GM23338 (cell line): Measurements from ENCODE around the gene TMCC1. TPM values are rescaled to one million over a fixed set of nuclear protein-coding genes. Genes with fewer than 3 reads are reported as not detected.

Experiments used
- ATAC-seq: fragments of 200-7000 bp; cut with Tn5 transposase; 3 replicates; pipeline ENCODE4 v1.9.1; 2020
- DNase-seq: peaks from one replicate; pipeline ENCODE4 v3.0.0-alpha.2; 2015; ENCODE audit warnings: low spot score
- H2AFZ ChIP-seq: fragments of 200-600 bp; sonication (generic); 2 replicates; pipeline ENCODE4 v1.8.0; 2016; ENCODE audit warnings: antibody characterized with exemption, mild to moderate bottlenecking, moderate library complexity
- H3F3A ChIP-seq: fragments of 200-600 bp; sonication (generic); replicated peaks from 2 replicates; pipeline ENCODE4 v1.8.0; 2017; ENCODE audit warnings: antibody characterized with exemption, mixed run types, low read depth
- H3K27ac ChIP-seq: fragments of 200-600 bp; sonication (generic); 2 replicates; pipeline ENCODE4 v1.6.1; 2016; ENCODE audit warnings: low read depth
- H3K27me3 ChIP-seq: fragments of 200-600 bp; sonication (generic); 2 replicates; pipeline ENCODE4 v1.8.0; 2016; ENCODE audit warnings: mild to moderate bottlenecking, mixed run types, moderate library complexity; ENCODE audit not compliant: insufficient read depth
- H3K36me3 ChIP-seq: fragments of 200-600 bp; sonication (generic); 2 replicates; pipeline ENCODE4 v1.8.0; 2016; ENCODE audit warnings: mild to moderate bottlenecking; ENCODE audit not compliant: insufficient read depth
- H3K4me1 ChIP-seq: fragments of 200-600 bp; sonication (generic); 2 replicates; pipeline ENCODE4 v1.8.0; 2016; ENCODE audit warnings: mild to moderate bottlenecking, moderate library complexity; ENCODE audit not compliant: insufficient read depth
- H3K4me2 ChIP-seq: fragments of 200-600 bp; sonication (generic); 2 replicates; pipeline ENCODE4 v1.7.1; 2017; ENCODE audit warnings: mixed run types
- H3K4me3 ChIP-seq: fragments of 200-600 bp; sonication (generic); 2 replicates; pipeline ENCODE4 v1.6.1; 2016; ENCODE audit warnings: mixed run types
- H3K79me2 ChIP-seq: fragments of 200-600 bp; sonication (generic); replicated peaks from 2 replicates; pipeline ENCODE4 v1.8.0; 2017; ENCODE audit warnings: mild to moderate bottlenecking; ENCODE audit not compliant: insufficient read depth
- H3K9me2 ChIP-seq: fragments of 200-600 bp; sonication (generic); 2 replicates; pipeline ENCODE4 v1.8.0; 2017; ENCODE audit not compliant: insufficient read depth
- H4K20me1 ChIP-seq: fragments of 200-600 bp; sonication (generic); replicated peaks from 2 replicates; pipeline ENCODE4 v1.8.0; 2017; ENCODE audit warnings: mild to moderate bottlenecking; ENCODE audit not compliant: insufficient read depth
- H3K27ac Mint-ChIP-seq: 2 replicates; pipeline ENCODE4 v1.8.0; 2020; ENCODE audit warnings: inconsistent platforms, mild to moderate bottlenecking, moderate library complexity, mixed read lengths
- H3K27me3 Mint-ChIP-seq: 3 replicates; pipeline ENCODE4 v1.8.0; 2022; ENCODE audit warnings: low read depth, mild to moderate bottlenecking, moderate library complexity, mixed read lengths, inconsistent platforms; ENCODE audit not compliant: insufficient read depth, poor library complexity
- H3K36me3 Mint-ChIP-seq: 3 replicates; pipeline ENCODE4 v1.8.0; 2021; ENCODE audit warnings: low read depth, mild to moderate bottlenecking, inconsistent platforms, moderate library complexity, mixed read lengths
- H3K4me1 Mint-ChIP-seq: 3 replicates; pipeline ENCODE4 v1.8.0; 2020; ENCODE audit warnings: mild to moderate bottlenecking, inconsistent platforms, mixed read lengths
- H3K4me3 Mint-ChIP-seq: 3 replicates; pipeline ENCODE4 v1.8.0; 2021; ENCODE audit warnings: moderate library complexity, mild to moderate bottlenecking, inconsistent platforms, mixed read lengths
- H3K9me3 Mint-ChIP-seq: 3 replicates; pipeline ENCODE4 v1.8.0; 2020; ENCODE audit warnings: moderate library complexity, mild to moderate bottlenecking, inconsistent platforms, mixed read lengths
- CREB1 ChIP-seq: fragments of 250-450 bp; sonication (Bioruptor Pico); IDR thresholded peaks from 2 replicates; pipeline ENCODE4 v1.5.0; 2020; ENCODE audit warnings: low read depth, mild to moderate bottlenecking, moderate library complexity
- CTCF ChIP-seq, 2 experiments: fragments of 200-600 bp in 1 of 2; sonication (generic) in 1 of 2; conservative IDR thresholded peaks; 2 replicates each; pipeline versions ENCODE4 v1.5.1 to v1.6.1; 2016 to 2017; ENCODE audit warnings: antibody characterized with exemption in 2 of 2, low read depth in 2 of 2, mild to moderate bottlenecking in 2 of 2, moderate library complexity in 1 of 2
- ETS1 ChIP-seq: IDR thresholded peaks from 2 replicates; pipeline ENCODE4 v1.6.1; 2016; ENCODE audit warnings: antibody characterized with exemption
- EZH2 ChIP-seq: fragments of 200-600 bp; sonication (generic); IDR thresholded peaks from one replicate; pipeline ENCODE4 v1.8.0; 2017; ENCODE audit warnings: antibody characterized with exemption, mild to moderate bottlenecking, low read depth; ENCODE audit not compliant: unreplicated experiment
- EZH2phosphoT487 ChIP-seq: fragments of 200-600 bp; sonication (generic); IDR thresholded peaks from one replicate; pipeline ENCODE4 v1.8.1; 2018; ENCODE audit warnings: antibody characterized with exemption; ENCODE audit not compliant: unreplicated experiment
- JUNB ChIP-seq: IDR thresholded peaks from one replicate; pipeline ENCODE4 v1.6.1; 2016; ENCODE audit warnings: antibody characterized with exemption; ENCODE audit not compliant: unreplicated experiment
- NANOG ChIP-seq: IDR thresholded peaks from 2 replicates; pipeline ENCODE4 v1.6.1; 2016; ENCODE audit warnings: antibody characterized with exemption, borderline replicate concordance
- POLR2AphosphoS5 ChIP-seq: IDR thresholded peaks from 2 replicates; pipeline ENCODE4 v1.6.1; 2016; ENCODE audit warnings: antibody characterized with exemption, low read depth
- REST ChIP-seq: IDR thresholded peaks from one replicate; pipeline ENCODE4 v1.6.1; 2018; ENCODE audit warnings: antibody characterized with exemption; ENCODE audit not compliant: unreplicated experiment
- STAT1 ChIP-seq: IDR thresholded peaks from one replicate; pipeline ENCODE4 v1.6.1; 2016; ENCODE audit warnings: antibody characterized with exemption; ENCODE audit not compliant: unreplicated experiment
- ZNF114 ChIP-seq: fragments of 250-450 bp; sonication (Bioruptor Pico); IDR thresholded peaks from 2 replicates; pipeline ENCODE4 v1.5.0; 2020; ENCODE audit warnings: mild to moderate bottlenecking, moderate library complexity
- ZNF331 ChIP-seq: fragments of 250-450 bp; sonication (Bioruptor Pico); IDR thresholded peaks from 2 replicates; pipeline ENCODE4 v1.5.0; 2020; ENCODE audit warnings: low read depth, mild to moderate bottlenecking, moderate library complexity
- ZNF462 ChIP-seq: fragments of 250-450 bp; sonication (Bioruptor Pico); IDR thresholded peaks from 2 replicates; pipeline ENCODE4 v1.5.0; 2020; ENCODE audit warnings: mild to moderate bottlenecking, moderate library complexity
- polyA plus RNA-seq: library from polyadenylated mRNA; unstranded; fragments of >200 nt; fragmentation: Nextera tagmentation; extraction: Ambion mirVana; gene quantifications from 2 replicates; pipeline ENCODE4 v1.2.1, GENCODE V29; 2016
- total RNA-seq: library from RNA; depleted of rRNA; stranded (reverse); fragments of >200 nt; shearing (Covaris generic); gene quantifications from 2 replicates; pipeline ENCODE4 v1.2.3, GENCODE V29; 2014

TMCC1 gene
- total and polyA plus RNA-seq, 2 experiments from 2014 or later = 8.2 to 18.4 TPM

- Histone ChIP-seq H3K4me2 (peak overlapping the region; percentile 70), H3K36me3 (no peaks in the 10 kb centered on the region), H3F3A (peaks cover 19% of the 10 kb centered on the region), H2AFZ (no peak overlapping the region), H3K27me3 (peaks cover 39% of the 10 kb centered on the region), H3K4me3 (no peak overlapping the region), H3K27ac (no peak overlapping the region), H4K20me1 (peaks cover 10% of the 10 kb centered on the region), H3K79me2 (peaks cover 39% of the 10 kb centered on the region), H3K9me2 (no peaks in the 10 kb centered on the region), H3K4me1 (peaks cover 50% of the 10 kb centered on the region)
- Mint-ChIP-seq H3K27me3 (peaks cover 46% of the 10 kb centered on the region), H3K36me3 (no peaks in the 10 kb centered on the region; the same call in 2 of the 3 replicates), H3K9me3 (no peaks in the 10 kb centered on the region), H3K27ac (no peak overlapping the region), H3K4me1 (peaks cover 71% of the 10 kb centered on the region), H3K4me3 (0 out of 3 replicates have a peak overlapping the region, but pooled peaks have one; percentile 11)
- no peak for ATAC-seq
- DNase-seq = no peak
- TF ChIP-seq ZNF331 (CRISPR knock-in tag) = no peak
- no peak for TF ChIP-seq NANOG
- no peak for TF ChIP-seq POLR2AphosphoS5
- no peak for TF ChIP-seq JUNB
- no peak for TF ChIP-seq EZH2phosphoT487
- TF ChIP-seq CTCF (conservative IDR thresholded peaks at IDR 0.05; ENCODE audit: low read depth in 2 of 2) = no peak
- TF ChIP-seq ZNF462 (CRISPR knock-in tag) = no peak
- no peak for TF ChIP-seq EZH2
- no peak for TF ChIP-seq STAT1
- no peak for TF ChIP-seq CREB1 (CRISPR knock-in tag)
- no peak for TF ChIP-seq ETS1
- TF ChIP-seq REST = no peak
- no peak for TF ChIP-seq ZNF114 (CRISPR knock-in tag)
Observed at GRCh38 chr3:129603561-129603942, 290.0 kb downstream of the TMCC1 start.
